ENCODE results near the gene ANK3. TPM values are rescaled to one million over a fixed set of nuclear protein-coding genes. Genes with fewer than 3 reads are reported as not detected.

The ANK3 gene
- total and polyA plus RNA-seq, 2 donors (not counting 3 experiments of a cell fraction or from before 2014, with no cell fraction given), result 0.88 to 8.5 TPM

GRCh38 chr10:60043561-60044241 lies 346.0 kb downstream of the ANK3 start:
- ChIA-PET CTCF (no interaction called here), POLR2A (no interaction called here)
- Histone ChIP-seq H3K27me3 (ENCODE audit: control insufficient read depth in 2 of 2, insufficient read depth in 2 of 2, low read length in 2 of 2) (no peaks in the 10 kb centered on the region), H3K4me3 (replicated peaks in 1 of 3; ENCODE audit: insufficient read depth in 1 of 3, low read depth in 1 of 3, low read length in 3 of 3) (no peak overlapping the region), H3K9me3 (replicated peaks; ENCODE audit: control insufficient read depth, insufficient read depth, low read length) (no peaks in the 10 kb centered on the region), H3K36me3 (ENCODE audit: control insufficient read depth in 2 of 2, extremely low read depth in 1 of 2, insufficient read depth in 2 of 2, low read length in 2 of 2) (no peaks in the 10 kb centered on the region), H3K79me2 (ENCODE audit: control insufficient read depth, insufficient read depth, low read length) (no peaks in the 10 kb centered on the region), H3K9ac (replicated peaks; ENCODE audit: extremely low read depth, insufficient read depth, low read length) (no peak overlapping the region), H2AFZ (ENCODE audit: low read depth, low read length) (no peak overlapping the region), H3K4me2 (ENCODE audit: insufficient read depth, low read length) (no peak overlapping the region), H3K4me1 (ENCODE audit: control insufficient read depth, extremely low read depth, insufficient read depth, low read length) (no peaks in the 10 kb centered on the region), H3K9me1 (replicated peaks; ENCODE audit: control insufficient read depth, extremely low read depth, insufficient read depth, low read length) (no peaks in the 10 kb centered on the region), H3K27ac (ENCODE audit: insufficient read depth, low read depth, low read length) (no peak overlapping the region), H4K20me1 (replicated peaks; ENCODE audit: control insufficient read depth, extremely low read depth, insufficient read depth, low read length) (no peaks in the 10 kb centered on the region)
- no peak for DNase-seq (ENCODE audit: low read depth, low spot score)
- dilution Hi-C loops (cut with MboI; ENCODE audit: extremely low pct_ligation_motif_present, low sequenced_read_pairs) (no loop called here), intact Hi-C loops (cut with micrococcal nuclease) (loop anchor here (10.0 kb wide), 2 partner anchors 1089 to 1259 kb away; no protein-coding TSS in a partner anchor)
- no TSS peak for BruUV-seq (replicated peaks)
- TF ChIP-seq CTCF (IDR thresholded peaks at IDR 0.05; ENCODE audit: extremely low read depth in 1 of 2, insufficient read depth in 1 of 2, low read depth in 1 of 2, low read length in 2 of 2) (no peak), POLR2AphosphoS5 (IDR thresholded peaks at IDR 0.05; ENCODE audit: insufficient read depth, low read depth, low read length) (no peak), GATA2 (IDR thresholded peaks at IDR 0.05; ENCODE audit: insufficient read depth, insufficient read length, low read depth, low read length) (no peak), EZH2 (IDR thresholded peaks at IDR 0.05; ENCODE audit: borderline replicate concordance, low read depth, low read length, severe bottlenecking) (no peak), JUN (IDR thresholded peaks at IDR 0.05; ENCODE audit: borderline replicate concordance, insufficient read depth, insufficient read length, low read depth) (no peak), FOS (IDR thresholded peaks at IDR 0.05; ENCODE audit: borderline replicate concordance, insufficient read depth, low read length) (no peak), MAX (IDR thresholded peaks at IDR 0.05; ENCODE audit: insufficient read depth, insufficient read length) (no peak), POLR2A (IDR thresholded peaks at IDR 0.05; ENCODE audit: low read depth, low read length) (no peak), MYC (IDR thresholded peaks at IDR 0.05; ENCODE audit: low read depth, low read length) (no peak)
- FAIRE-seq, result no peak
